Measurements from ENCODE around the gene YPEL2.

Gene YPEL2

GRCh38 chr17:59361916-59362810 is 30.7 kb downstream of the YPEL2 start:
- Histone ChIP-seq H3K27me3 (no peaks in the 10 kb centered on the region), H3K36me3 (no peaks in the 10 kb centered on the region), H3K4me1 (peaks cover 7 to 100% (median 90%) of the 10 kb centered on the region in 4 donors), H3K9me3 (no peaks in the 10 kb centered on the region), H3K27ac (peak overlapping the region; percentile 65 to 89), H3K4me3 (peak overlapping the region in 1 of 2 donors; percentile 9)
- intact Hi-C loops (cut with DNase I; ENCODE audit: low total_unique reads), result no loop called here
- peak in 1 of 2 donors; percentile 64 for DNase-seq
- TF ChIP-seq, protein P1, sequence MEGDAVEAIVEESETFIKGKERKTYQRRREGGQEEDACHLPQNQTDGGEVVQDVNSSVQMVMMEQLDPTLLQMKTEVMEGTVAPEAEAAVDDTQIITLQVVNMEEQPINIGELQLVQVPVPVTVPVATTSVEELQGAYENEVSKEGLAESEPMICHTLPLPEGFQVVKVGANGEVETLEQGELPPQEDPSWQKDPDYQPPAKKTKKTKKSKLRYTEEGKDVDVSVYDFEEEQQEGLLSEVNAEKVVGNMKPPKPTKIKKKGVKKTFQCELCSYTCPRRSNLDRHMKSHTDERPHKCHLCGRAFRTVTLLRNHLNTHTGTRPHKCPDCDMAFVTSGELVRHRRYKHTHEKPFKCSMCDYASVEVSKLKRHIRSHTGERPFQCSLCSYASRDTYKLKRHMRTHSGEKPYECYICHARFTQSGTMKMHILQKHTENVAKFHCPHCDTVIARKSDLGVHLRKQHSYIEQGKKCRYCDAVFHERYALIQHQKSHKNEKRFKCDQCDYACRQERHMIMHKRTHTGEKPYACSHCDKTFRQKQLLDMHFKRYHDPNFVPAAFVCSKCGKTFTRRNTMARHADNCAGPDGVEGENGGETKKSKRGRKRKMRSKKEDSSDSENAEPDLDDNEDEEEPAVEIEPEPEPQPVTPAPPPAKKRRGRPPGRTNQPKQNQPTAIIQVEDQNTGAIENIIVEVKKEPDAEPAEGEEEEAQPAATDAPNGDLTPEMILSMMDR (IDR thresholded peaks at IDR 0.05), result no peak

DNA sequence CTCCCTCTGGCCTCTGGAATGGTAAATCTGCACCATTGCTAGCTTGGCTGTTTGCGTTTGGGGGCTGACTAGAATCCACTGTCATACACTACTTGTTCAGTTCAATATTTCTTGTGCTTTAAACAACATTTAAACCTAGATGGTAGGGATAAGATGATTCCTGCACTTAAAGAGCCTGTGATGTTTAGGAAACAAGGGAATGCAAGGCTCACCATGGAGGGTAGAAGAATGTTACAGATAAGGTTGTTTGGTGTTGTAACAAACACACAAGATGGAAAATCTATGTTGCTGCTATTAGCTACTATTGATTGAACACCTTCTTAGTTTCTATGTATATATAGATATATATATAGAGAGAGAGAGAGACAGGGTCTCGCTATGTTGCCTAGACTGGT is 31.4 kb downstream of the YPEL2 start:
- Histone ChIP-seq H3K4me1 (peaks cover 7 to 100% (median 91%) of the 10 kb centered on the region in 4 donors), H3K4me3 (peak overlapping the region in 1 of 2 donors; percentile 9), H3K27ac (peak overlapping the region; percentile 65 to 89), H3K27me3 (no peaks in the 10 kb centered on the region), H3K9me3 (no peaks in the 10 kb centered on the region), H3K36me3 (no peaks in the 10 kb centered on the region)
- intact Hi-C loops (cut with DNase I; ENCODE audit: low total_unique reads), result loop anchor here (1.0 kb wide), 1 partner anchor 33 kb away; no protein-coding TSS in a partner anchor
- no peak for DNase-seq
- TF ChIP-seq, protein P1 (IDR thresholded peaks at IDR 0.05), result no peak

DNA sequence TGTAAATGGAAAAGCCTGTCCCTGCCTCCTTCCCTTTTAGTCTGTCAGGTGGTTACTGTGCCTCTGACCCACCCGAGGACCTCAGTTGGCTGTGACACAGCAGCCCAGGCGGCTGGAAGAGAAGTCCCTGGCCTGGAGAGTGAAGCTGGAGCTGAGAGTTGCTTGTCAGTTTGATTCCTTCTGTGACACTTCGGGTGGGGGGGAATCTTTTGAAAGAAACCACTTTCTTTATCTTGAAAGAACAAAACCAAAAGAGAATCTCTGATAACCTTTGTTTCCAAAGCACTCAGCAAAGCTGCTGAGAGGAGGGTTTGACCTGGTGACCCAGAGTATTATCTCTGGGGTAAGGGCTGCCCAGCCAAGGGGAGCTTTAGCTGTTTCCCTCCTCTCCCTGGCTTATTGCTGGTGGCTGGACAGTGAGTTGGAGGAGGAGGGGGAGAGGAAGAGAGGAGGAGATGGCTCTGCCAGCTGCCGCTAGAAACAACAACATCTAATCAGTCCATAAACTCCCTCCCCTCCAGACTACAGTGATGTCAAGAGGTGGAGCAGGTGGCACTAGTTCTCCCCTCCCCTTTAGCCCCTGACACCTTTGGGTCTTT is 34.0 kb downstream of the YPEL2 start:
- Histone ChIP-seq H3K27me3 (no peaks in the 10 kb centered on the region), H3K4me1 (peaks cover 3 to 100% (median 94%) of the 10 kb centered on the region in 4 donors), H3K4me3 (peak overlapping the region in 1 of 2 donors; percentile 4), H3K36me3 (no peaks in the 10 kb centered on the region), H3K27ac (peak overlapping the region; percentile 89), H3K9me3 (no peaks in the 10 kb centered on the region)
- TF ChIP-seq, protein P1 (IDR thresholded peaks at IDR 0.05), result no peak
- intact Hi-C loops (cut with DNase I; ENCODE audit: low total_unique reads), result no loop called here
- peak in 1 of 2 donors; percentile 68 for DNase-seq

- peak in 1 of 2 donors; percentile 64 for DNase-seq
- H3K27ac ChIP-seq, result peak overlapping the region; percentile 89
- H3K9me3 ChIP-seq, result no peaks in the 10 kb centered on the region
- intact Hi-C loops (cut with DNase I; ENCODE audit: low total_unique reads), result no loop called here
- peak overlapping the region in 1 of 2 donors; percentile 4 for H3K4me3 ChIP-seq
- TF ChIP-seq, protein P1 (IDR thresholded peaks at IDR 0.05), result no peak
- H3K4me1 ChIP-seq, result peaks cover 0 to 100% (median 95%) of the 10 kb centered on the region in 4 donors
- H3K36me3 ChIP-seq, result no peaks in the 10 kb centered on the region
- no peaks in the 10 kb centered on the region for H3K27me3 ChIP-seq
These were observed 34.7 kb downstream of the YPEL2 start for GRCh38 chr17:59366040-59366757.

Measured in tibial artery (tissue), 4 donors.